Smooth muscle cell of the brain vasculature (primary cell): ENCODE measurements around the gene GRIK4.

Experiments
- DNase-seq: peaks from one replicate; pipeline ENCODE4 v3.0.0-alpha.2; 2012; ENCODE audit warnings: low read depth, low spot score

Gene GRIK4

GRCh38 chr11:120510406-120511115, 987 bp upstream of the GRIK4 start:
- DNase-seq, result no peak

- DNase-seq, result no peak
These were observed 531 bp downstream of the GRIK4 start for GRCh38 chr11:120511820-120512738.

- DNase-seq, result no peak
These were observed 1.3 kb downstream of the GRIK4 start for GRCh38 chr11:120512739-120513435.

GRCh38 chr11:120513436-120514315, 2.1 kb downstream of the GRIK4 start:
- DNase-seq, result no peak

- no peak for DNase-seq
These were observed 3.1 kb downstream of the GRIK4 start for GRCh38 chr11:120514541-120515121.

GRCh38 chr11:120515186-120515723, 3.7 kb downstream of the GRIK4 start:
- DNase-seq, result no peak

- DNase-seq, result no peak
These were observed 5.2 kb downstream of the GRIK4 start for GRCh38 chr11:120516461-120517389.

GRCh38 chr11:120517390-120517761, 5.8 kb downstream of the GRIK4 start:
- no peak for DNase-seq

- no peak for DNase-seq
These were observed 6.3 kb downstream of the GRIK4 start for GRCh38 chr11:120517801-120518291.

- DNase-seq, result no peak
These were observed 6.8 kb downstream of the GRIK4 start for GRCh38 chr11:120518356-120518755.

GRCh38 chr11:120519474-120519873, 7.9 kb downstream of the GRIK4 start:
- DNase-seq, result no peak

- DNase-seq, result no peak
These were observed 8.7 kb downstream of the GRIK4 start for GRCh38 chr11:120520091-120520822.

- DNase-seq, result no peak
These were observed 9.6 kb downstream of the GRIK4 start for GRCh38 chr11:120521176-120521575.

- no peak for DNase-seq
These were observed 10.5 kb downstream of the GRIK4 start for GRCh38 chr11:120522021-120522420.

GRCh38 chr11:120522736-120523135, 11.2 kb downstream of the GRIK4 start:
- no peak for DNase-seq

GRCh38 chr11:120523196-120523595, 11.6 kb downstream of the GRIK4 start:
- DNase-seq, result no peak

GRCh38 chr11:120524536-120525085, 13.1 kb downstream of the GRIK4 start:
- no peak for DNase-seq
